Measurements from ENCODE around the gene PHLDB3. TPM values are rescaled to one million over a fixed set of nuclear protein-coding genes. Genes with fewer than 3 reads are reported as not detected.
A peak's percentile ranks its signal among the peaks of the same experiment; 100 is the strongest.

Gene PHLDB3
- polyA plus RNA-seq, 1 donor from 2014 or later, result 5.6 TPM

- H3K36me3 ChIP-seq (ENCODE audit: insufficient read depth, low read length), result no peaks in the 10 kb centered on the region
- H3K79me2 ChIP-seq (replicated peaks; ENCODE audit: insufficient read depth, low read length), result no peaks in the 10 kb centered on the region
- no peak overlapping the region for H3K27ac ChIP-seq (ENCODE audit: low read length)
- H3K9ac ChIP-seq (ENCODE audit: low read length), result no peak overlapping the region
- no peak overlapping the region for H3K4me3 ChIP-seq (ENCODE audit: low read length)
- H3K9me3 ChIP-seq (ENCODE audit: low read length), result no peaks in the 10 kb centered on the region
- H3K27me3 ChIP-seq (ENCODE audit: insufficient read depth, low read depth, low read length), result no peaks in the 10 kb centered on the region
- TF ChIP-seq CTCF (IDR thresholded peaks at IDR 0.05; ENCODE audit: poor library complexity, severe bottlenecking) (peak; percentile 31), TAF1 (IDR thresholded peaks at IDR 0.05; ENCODE audit: low read depth) (no peak)
- H3K9me2 ChIP-seq (ENCODE audit: insufficient read depth, low read length), result no peaks in the 10 kb centered on the region
- H3F3A ChIP-seq (ENCODE audit: insufficient read depth, low read length, poor library complexity, severe bottlenecking), result no peaks in the 10 kb centered on the region
- H3K4me2 ChIP-seq (ENCODE audit: low read length), result no peak overlapping the region
- H2AFZ ChIP-seq (ENCODE audit: low read depth, low read length), result no peak overlapping the region
- no peaks in the 10 kb centered on the region for H4K20me1 ChIP-seq (ENCODE audit: insufficient read depth)
Measured at GRCh38 chr19:43425567-43426392, 78.8 kb downstream of the PHLDB3 start.

Other genes with a start within 250 kb of the PHLDB3 start
- gene PSG9, start 235.2 kb downstream of the PHLDB3 start, polyA plus RNA-seq, result not detected in 2 replicates
- gene CD177, start 151.1 kb downstream of the PHLDB3 start, polyA plus RNA-seq, result not detected in 2 replicates
- gene TEX101, start 89.9 kb downstream of the PHLDB3 start, polyA plus RNA-seq, result not detected in 2 replicates
- gene LYPD3, start 39.1 kb downstream of the PHLDB3 start, polyA plus RNA-seq, result not detected in 2 replicates
- 40.9 and 58.0 TPM in 2 replicates for gene ETHE1, start 22.5 kb upstream of the PHLDB3 start, polyA plus RNA-seq
- not detected in 2 replicates for gene ZNF575, start 28.4 kb upstream of the PHLDB3 start, polyA plus RNA-seq
- gene XRCC1, start 70.8 kb upstream of the PHLDB3 start, polyA plus RNA-seq, result 18.6 and 19.0 TPM in 2 replicates
- 1.9 and 3.2 TPM in 2 replicates for gene PINLYP, start 71.1 kb upstream of the PHLDB3 start, polyA plus RNA-seq
- gene IRGQ, start 91.4 kb upstream of the PHLDB3 start, polyA plus RNA-seq, result 156 and 179 TPM in 2 replicates
- 11.9 and 19.9 TPM in 2 replicates for gene ZNF576, start 91.8 kb upstream of the PHLDB3 start, polyA plus RNA-seq
- not detected in 2 replicates for gene SRRM5, start 107.3 kb upstream of the PHLDB3 start, polyA plus RNA-seq
- gene ZNF428, start 114.9 kb upstream of the PHLDB3 start, polyA plus RNA-seq, result 983 and 1,008 TPM in 2 replicates
- gene CADM4, start 135.1 kb upstream of the PHLDB3 start, polyA plus RNA-seq, result 211 and 220 TPM in 2 replicates
- gene PLAUR, start 165.4 kb upstream of the PHLDB3 start, polyA plus RNA-seq, result 1.3 TPM in 1 of 2 replicates, not detected in the other
- gene IRGC, start 211.3 kb upstream of the PHLDB3 start, polyA plus RNA-seq, result 0.51 TPM in 1 of 2 replicates, not detected in the other

All from neural cell (in vitro differentiated cells).